Measurements from ENCODE around the gene ACP1. TPM values are rescaled to one million over a fixed set of nuclear protein-coding genes. Genes with fewer than 3 reads are reported as not detected.

The ACP1 gene
- total RNA-seq, 2 experiments from 2014 or later = 89.7 to 93.2 TPM

DNA sequence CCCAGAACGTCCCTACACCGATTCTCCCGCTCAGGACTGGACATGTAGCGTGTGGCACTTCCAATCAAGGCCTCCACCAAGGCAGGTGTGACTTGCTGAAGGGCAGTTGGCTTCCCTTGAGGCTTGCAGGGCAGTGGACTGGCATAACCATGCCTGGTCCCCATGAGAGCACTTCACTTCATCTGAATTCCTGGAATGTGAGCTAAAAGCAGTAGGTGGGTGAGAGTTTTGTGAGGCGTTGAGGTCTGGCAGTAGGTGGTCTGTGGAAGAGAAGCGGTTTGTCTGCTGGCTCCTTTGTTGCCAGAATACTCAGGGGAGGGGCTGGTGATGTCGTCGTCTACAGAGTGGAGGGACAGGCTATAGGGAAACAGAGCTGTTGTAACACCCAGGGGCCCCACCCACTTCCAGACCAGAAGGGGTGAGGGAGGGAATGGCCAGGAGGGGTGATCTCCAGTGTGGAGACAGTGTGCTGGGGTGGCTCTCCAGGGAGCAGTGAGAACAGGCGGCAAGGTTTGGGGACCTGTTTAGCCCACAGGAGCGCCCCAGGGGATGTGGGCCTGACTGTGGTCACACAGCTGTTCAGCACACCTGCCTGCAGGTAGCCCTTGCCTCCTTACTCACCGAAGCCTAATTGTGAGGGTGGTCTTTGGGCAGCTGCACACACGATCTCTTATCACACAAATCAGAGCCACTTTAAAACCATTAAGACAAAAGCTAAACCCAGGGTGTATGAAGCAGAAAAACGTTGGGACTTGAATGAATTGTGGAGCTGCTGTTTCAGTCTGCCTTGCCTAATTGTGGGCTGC lies 44.6 kb downstream of the ACP1 start:
- ChIA-PET POLR2A (no interaction called here), CTCF (no interaction called here)
- H3K4me3 Mint-ChIP-seq = no peak overlapping the region
- Histone ChIP-seq H3K27ac (ENCODE audit: low read depth in 1 of 2, low read length in 2 of 2) (no peak overlapping the region), H3K27me3 (ENCODE audit: control insufficient read depth in 1 of 2, insufficient read depth in 2 of 2, low read length in 2 of 2) (no peaks in the 10 kb centered on the region), H3K4me3 (ENCODE audit: low read length) (no peak overlapping the region), H3K36me3 (ENCODE audit: insufficient read depth, low read length) (no peaks in the 10 kb centered on the region), H3K9me3 (ENCODE audit: control insufficient read depth in 1 of 2, insufficient read depth in 1 of 2, low read length in 2 of 2) (peaks cover 0 to 3% of the 10 kb centered on the region in 2 experiments), H3K4me1 (ENCODE audit: insufficient read depth, low read length) (no peaks in the 10 kb centered on the region)
- H3K36me3 Mint-ChIP-seq (ENCODE audit: low read depth) = no peaks in the 10 kb centered on the region
- peaks cover 11% of the 10 kb centered on the region for H3K27me3 Mint-ChIP-seq
- H3K9me3 Mint-ChIP-seq = no peaks in the 10 kb centered on the region
- no peak overlapping the region for H3K27ac Mint-ChIP-seq
- H3K4me1 Mint-ChIP-seq (ENCODE audit: low read depth) = no peaks in the 10 kb centered on the region
- intact Hi-C loops (cut with DNase I, micrococcal nuclease) = no loop called here
- no peak for ATAC-seq (ENCODE audit: poor library complexity)
- no peak for TF ChIP-seq CTCF (IDR thresholded peaks at IDR 0.05)
- DNase-seq = no peak

DNA sequence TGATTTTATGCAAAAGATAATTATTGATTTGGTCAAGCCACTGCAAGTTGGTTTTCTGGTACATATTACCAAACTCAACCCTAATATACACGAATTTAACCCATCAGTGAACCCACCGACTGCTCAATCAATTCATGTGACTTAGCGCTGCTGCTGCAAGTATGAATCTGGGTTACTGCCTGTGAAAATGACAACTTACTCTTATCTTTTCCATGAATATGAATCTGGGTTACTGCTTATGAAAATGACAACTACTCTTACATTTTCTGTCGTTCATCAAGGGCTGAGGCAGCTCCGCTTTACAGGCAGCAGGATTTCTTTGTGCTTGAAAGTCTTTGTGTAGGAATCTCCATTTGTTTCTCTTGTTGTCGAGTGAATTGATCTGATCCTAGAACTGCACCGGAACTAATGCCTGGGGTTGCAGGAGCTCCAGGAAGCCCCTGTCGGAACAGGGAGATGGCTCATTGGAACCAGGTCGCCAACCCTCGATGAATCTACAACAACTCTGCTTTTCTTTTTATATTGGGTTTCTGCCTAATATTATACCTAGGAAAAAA lies 45.3 kb downstream of the ACP1 start:
- Mint-ChIP-seq H3K4me1 (ENCODE audit: low read depth) (no peaks in the 10 kb centered on the region), H3K27me3 (peaks cover 11% of the 10 kb centered on the region), H3K9me3 (no peaks in the 10 kb centered on the region), H3K4me3 (no peak overlapping the region), H3K36me3 (ENCODE audit: low read depth) (no peaks in the 10 kb centered on the region), H3K27ac (no peak overlapping the region)
- no peak for ATAC-seq (ENCODE audit: poor library complexity)
- Histone ChIP-seq H3K4me3 (ENCODE audit: low read length) (no peak overlapping the region), H3K9me3 (ENCODE audit: control insufficient read depth in 1 of 2, insufficient read depth in 1 of 2, low read length in 2 of 2) (peaks cover 0 to 8% of the 10 kb centered on the region in 2 experiments), H3K36me3 (ENCODE audit: insufficient read depth, low read length) (no peaks in the 10 kb centered on the region), H3K27ac (ENCODE audit: low read depth in 1 of 2, low read length in 2 of 2) (no peak overlapping the region), H3K27me3 (ENCODE audit: control insufficient read depth in 1 of 2, insufficient read depth in 2 of 2, low read length in 2 of 2) (no peaks in the 10 kb centered on the region), H3K4me1 (ENCODE audit: insufficient read depth, low read length) (no peaks in the 10 kb centered on the region)
- no peak for TF ChIP-seq CTCF (IDR thresholded peaks at IDR 0.05)
- ChIA-PET POLR2A (no interaction called here), CTCF (no interaction called here)
- intact Hi-C loops (cut with DNase I, micrococcal nuclease) = no loop called here
- DNase-seq = no peak

DNA sequence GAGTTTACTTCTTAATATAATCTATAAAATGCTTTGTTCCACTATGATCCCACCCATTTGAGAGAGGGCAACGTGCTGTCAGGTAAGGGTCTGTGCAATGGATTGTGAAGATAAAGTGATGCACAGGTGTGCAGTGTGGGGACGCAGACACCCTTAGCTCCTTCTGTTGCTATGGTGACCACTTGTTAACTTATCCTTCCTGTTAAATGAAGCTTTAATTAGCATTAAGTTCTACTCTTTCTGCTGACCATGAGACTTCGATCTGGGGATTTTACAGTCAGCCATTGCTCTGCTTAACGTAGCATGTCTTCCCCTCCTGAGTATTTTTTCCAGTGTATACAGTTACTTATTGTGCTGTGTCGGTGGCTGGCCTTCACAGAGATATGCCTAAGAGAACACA lies 46.2 kb downstream of the ACP1 start:
- no peak for ATAC-seq (ENCODE audit: poor library complexity)
- DNase-seq = no peak
- H3K27me3 ChIP-seq (ENCODE audit: control insufficient read depth in 1 of 2, insufficient read depth in 2 of 2, low read length in 2 of 2) = no peaks in the 10 kb centered on the region
- POLR2A ChIA-PET = no interaction called here
- no peaks in the 10 kb centered on the region for H3K36me3 ChIP-seq (ENCODE audit: insufficient read depth, low read length)
- H3K4me1 ChIP-seq (ENCODE audit: insufficient read depth, low read length) = no peaks in the 10 kb centered on the region
- H3K27ac ChIP-seq (ENCODE audit: low read depth in 1 of 2, low read length in 2 of 2) = no peak overlapping the region
- H3K27ac Mint-ChIP-seq = no peak overlapping the region
- intact Hi-C loops (cut with DNase I, micrococcal nuclease) = no loop called here
- H3K36me3 Mint-ChIP-seq (ENCODE audit: low read depth) = no peaks in the 10 kb centered on the region
- H3K4me3 ChIP-seq (ENCODE audit: low read length) = no peak overlapping the region
- peaks cover 10% of the 10 kb centered on the region for H3K27me3 Mint-ChIP-seq
- peaks cover 0 to 8% of the 10 kb centered on the region in 2 experiments for H3K9me3 ChIP-seq (ENCODE audit: control insufficient read depth in 1 of 2, insufficient read depth in 1 of 2, low read length in 2 of 2)
- H3K4me1 Mint-ChIP-seq (ENCODE audit: low read depth) = no peaks in the 10 kb centered on the region
- H3K9me3 Mint-ChIP-seq = no peaks in the 10 kb centered on the region
- CTCF ChIA-PET = no interaction called here
- H3K4me3 Mint-ChIP-seq = no peak overlapping the region
- no peak for TF ChIP-seq CTCF (IDR thresholded peaks at IDR 0.05)
